Nephron (organoid): ENCODE measurements around the gene SSRP1.

ENCODE experiments used
- H3K27ac Mint-ChIP-seq, 3 experiments: 2 replicates each; pipeline ENCODE4 v1.8.0; 2020; ENCODE audit warnings: mixed read lengths in 3 of 3, mild to moderate bottlenecking in 2 of 3, moderate library complexity in 1 of 3
- H3K27me3 Mint-ChIP-seq: 2 replicates; pipeline ENCODE4 v1.8.0; 2021; ENCODE audit warnings: low read depth, mild to moderate bottlenecking, moderate library complexity, mixed read lengths
- H3K36me3 Mint-ChIP-seq: 2 replicates; pipeline ENCODE4 v1.8.0; 2020; ENCODE audit warnings: low read depth, mixed read lengths
- H3K4me1 Mint-ChIP-seq: 2 replicates; pipeline ENCODE4 v1.8.0; 2020; ENCODE audit warnings: mixed read lengths
- H3K4me3 Mint-ChIP-seq, 3 experiments: 2 replicates each; pipeline ENCODE4 v1.8.0; 2020; ENCODE audit warnings: mild to moderate bottlenecking in 3 of 3, mixed read lengths in 3 of 3, moderate library complexity in 2 of 3
- H3K9me3 Mint-ChIP-seq: 2 replicates; pipeline ENCODE4 v1.8.0; 2020; ENCODE audit warnings: mixed read lengths
- CTCF ChIP-seq, 3 experiments: fragments of 200-600 bp; sonication (generic); IDR thresholded peaks; one replicate each; pipeline ENCODE4 v1.5.0; 2021; ENCODE audit warnings: antibody characterized with exemption in 3 of 3; ENCODE audit not compliant: unreplicated experiment in 3 of 3

Gene SSRP1

GRCh38 chr11:57313788-57314135, 21.9 kb downstream of the SSRP1 start:
- H3K4me3 Mint-ChIP-seq = no peak overlapping the region
- H3K4me1 Mint-ChIP-seq = peaks cover 40% of the 10 kb centered on the region
- no peak for TF ChIP-seq CTCF (IDR thresholded peaks at IDR 0.05; ENCODE audit: unreplicated experiment in 3 of 3)
- peaks cover 32% of the 10 kb centered on the region for H3K36me3 Mint-ChIP-seq
- no peak overlapping the region for H3K27ac Mint-ChIP-seq
- H3K9me3 Mint-ChIP-seq = no peaks in the 10 kb centered on the region
- no peaks in the 10 kb centered on the region for H3K27me3 Mint-ChIP-seq

GRCh38 chr11:57313071-57313787, 22.5 kb downstream of the SSRP1 start:
- H3K36me3 Mint-ChIP-seq = peaks cover 36% of the 10 kb centered on the region
- no peaks in the 10 kb centered on the region for H3K9me3 Mint-ChIP-seq
- H3K27me3 Mint-ChIP-seq = no peaks in the 10 kb centered on the region
- no peak overlapping the region for H3K27ac Mint-ChIP-seq
- H3K4me1 Mint-ChIP-seq = peaks cover 44% of the 10 kb centered on the region
- H3K4me3 Mint-ChIP-seq = no peak overlapping the region
- TF ChIP-seq CTCF (IDR thresholded peaks at IDR 0.05; ENCODE audit: unreplicated experiment in 3 of 3) = no peak

- Mint-ChIP-seq H3K27me3 (no peaks in the 10 kb centered on the region), H3K4me1 (peaks cover 50% of the 10 kb centered on the region)
Observed at GRCh38 chr11:57312511-57313021, 23.1 kb downstream of the SSRP1 start.

GRCh38 chr11:57311109-57311936, 24.4 kb downstream of the SSRP1 start:
- Mint-ChIP-seq H3K9me3 (no peaks in the 10 kb centered on the region), H3K27ac (peak overlapping the region; percentile 53 to 84 (median 79)), H3K4me1 (peaks cover 63% of the 10 kb centered on the region), H3K36me3 (peaks cover 45% of the 10 kb centered on the region), H3K27me3 (no peaks in the 10 kb centered on the region), H3K4me3 (peak overlapping the region; percentile 65 to 72 (median 67))
- no peak for TF ChIP-seq CTCF (IDR thresholded peaks at IDR 0.05; ENCODE audit: unreplicated experiment in 3 of 3)

More at GRCh38 chr11:57312511-57313021, 23.1 kb downstream of the SSRP1 start:
- peak overlapping the region; percentile 53 to 84 (median 65) for H3K27ac Mint-ChIP-seq
- no peaks in the 10 kb centered on the region for H3K9me3 Mint-ChIP-seq
- no peak for TF ChIP-seq CTCF (IDR thresholded peaks at IDR 0.05; ENCODE audit: unreplicated experiment in 3 of 3)
- H3K36me3 Mint-ChIP-seq = peaks cover 40% of the 10 kb centered on the region
- peak overlapping the region in 2 of 3 experiments; percentile 51 to 69 for H3K4me3 Mint-ChIP-seq

- Mint-ChIP-seq H3K27ac (peak overlapping the region; percentile 53 to 84 (median 71)), H3K4me3 (peak overlapping the region; percentile 65 to 72 (median 67)), H3K36me3 (peaks cover 45% of the 10 kb centered on the region), H3K4me1 (peaks cover 65% of the 10 kb centered on the region), H3K9me3 (no peaks in the 10 kb centered on the region), H3K27me3 (no peaks in the 10 kb centered on the region)
- TF ChIP-seq CTCF (IDR thresholded peaks at IDR 0.05; ENCODE audit: unreplicated experiment in 3 of 3) = no peak
Observed at GRCh38 chr11:57310630-57311086, 25.0 kb downstream of the SSRP1 start.
